HG03064 (cell line): Measurements from ENCODE around the gene CAMK1D.
"Not testable (repeated sequence)": the region's sequence is repeated elsewhere in the genome, so short reads cannot be mapped to it uniquely, and the experiment has no call there.

Experiments
- ATAC-seq: cut with Tn5 transposase; IDR thresholded peaks from one replicate; pipeline ENCODE4 v1.9.1; 2021; ENCODE audit warnings: low read depth; ENCODE audit not compliant: unreplicated experiment

CAMK1D gene

DNA sequence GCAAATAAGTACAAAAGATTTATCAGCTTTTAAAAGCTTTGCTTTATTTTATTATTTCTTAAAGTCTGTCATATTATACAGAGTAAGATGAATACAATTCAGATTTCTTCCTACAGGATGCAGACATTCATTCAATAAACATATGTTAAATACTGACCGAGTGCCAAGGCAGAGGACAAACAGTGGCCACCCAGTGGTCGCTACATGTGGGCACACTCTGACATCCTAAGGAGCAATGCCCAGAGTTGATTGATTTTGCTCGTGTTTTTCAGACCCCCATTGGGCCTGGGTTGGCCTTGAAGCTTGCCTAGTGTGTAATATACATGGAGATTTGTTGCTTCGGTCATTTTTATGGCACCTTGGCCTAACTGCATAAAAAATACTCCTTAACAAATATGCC, 451.0 kb downstream of the CAMK1D start:
- no peak for ATAC-seq

GRCh38 chr10:12801214-12802087, 452.1 kb downstream of the CAMK1D start:
- ATAC-seq, result no peak

- no peak for ATAC-seq
Measured at GRCh38 chr10:12803776-12804175, 454.4 kb downstream of the CAMK1D start.

DNA sequence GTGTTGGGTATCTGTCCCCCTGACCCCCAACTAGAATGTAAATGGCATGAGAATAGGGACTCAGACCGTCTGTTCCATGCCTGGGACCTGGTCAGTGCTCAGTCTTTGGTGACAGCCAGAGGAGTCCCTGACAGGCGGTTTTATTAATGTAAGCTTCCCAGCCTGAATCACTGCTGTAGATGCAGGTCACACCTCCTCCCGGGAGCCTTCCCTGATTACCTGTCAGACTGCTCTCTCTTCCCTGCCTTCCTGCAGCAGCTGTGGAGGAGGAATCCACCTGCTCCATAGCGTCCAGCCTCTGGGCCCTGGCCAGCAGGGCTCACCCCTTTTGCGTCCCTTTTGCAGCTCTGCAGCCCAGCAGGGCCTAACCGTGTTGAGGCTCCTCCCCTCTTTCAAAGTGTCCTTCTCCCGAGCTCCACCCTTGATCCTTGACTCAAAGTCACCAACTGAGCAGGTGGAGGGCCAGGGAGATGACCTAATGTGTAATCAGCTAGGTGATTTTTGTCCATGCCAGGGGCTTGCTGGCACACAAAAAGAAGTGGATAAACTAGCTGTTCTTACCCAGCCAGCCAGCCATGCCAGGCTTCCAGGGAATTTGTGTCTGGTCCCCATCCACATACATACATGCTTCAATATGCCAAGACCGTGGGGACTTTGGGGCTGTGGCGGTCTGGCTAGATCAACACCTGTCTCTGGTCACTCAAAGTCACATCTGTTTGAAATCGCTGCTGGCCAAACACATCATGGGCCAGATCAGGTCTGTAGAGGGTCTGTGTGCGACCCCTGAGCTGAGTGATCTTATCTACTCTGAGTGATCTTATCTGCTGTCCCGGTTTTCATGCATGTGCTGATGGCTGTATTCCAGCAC, 457.1 kb downstream of the CAMK1D start:
- ATAC-seq, result no peak

- ATAC-seq, result no peak
Measured at GRCh38 chr10:12807096-12807755, 457.9 kb downstream of the CAMK1D start.

DNA sequence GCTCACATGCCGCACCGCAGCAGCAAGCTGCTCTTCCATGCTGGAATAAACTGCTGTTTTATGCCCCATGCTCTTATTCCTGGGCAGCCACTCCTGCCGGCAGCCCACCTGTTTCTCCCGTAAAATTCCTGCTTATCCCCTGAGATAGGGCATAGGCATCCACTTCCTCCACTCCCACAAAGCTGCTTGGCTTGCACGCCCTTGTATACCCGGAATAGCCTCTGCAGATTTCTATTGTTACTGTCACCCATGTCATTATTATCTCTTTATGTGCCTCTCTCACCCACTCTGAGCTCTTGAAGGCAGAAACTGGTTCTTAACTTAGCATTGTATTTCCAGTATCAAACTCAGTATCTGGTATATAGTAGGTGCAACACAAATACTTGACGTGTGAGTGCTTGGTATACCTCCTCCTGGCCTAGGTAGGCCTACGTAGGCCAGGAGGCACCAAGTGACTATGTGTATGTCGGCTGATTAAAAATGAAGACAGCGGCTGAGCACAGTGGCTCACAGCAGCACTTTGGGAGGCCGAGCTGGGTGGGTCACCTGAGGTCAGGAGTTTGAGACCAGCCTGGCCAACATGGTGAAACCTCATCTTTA, 458.8 kb downstream of the CAMK1D start:
- ATAC-seq, result no peak

GRCh38 chr10:12810046-12810445, 460.7 kb downstream of the CAMK1D start:
- ATAC-seq, result not testable (repeated sequence)

DNA sequence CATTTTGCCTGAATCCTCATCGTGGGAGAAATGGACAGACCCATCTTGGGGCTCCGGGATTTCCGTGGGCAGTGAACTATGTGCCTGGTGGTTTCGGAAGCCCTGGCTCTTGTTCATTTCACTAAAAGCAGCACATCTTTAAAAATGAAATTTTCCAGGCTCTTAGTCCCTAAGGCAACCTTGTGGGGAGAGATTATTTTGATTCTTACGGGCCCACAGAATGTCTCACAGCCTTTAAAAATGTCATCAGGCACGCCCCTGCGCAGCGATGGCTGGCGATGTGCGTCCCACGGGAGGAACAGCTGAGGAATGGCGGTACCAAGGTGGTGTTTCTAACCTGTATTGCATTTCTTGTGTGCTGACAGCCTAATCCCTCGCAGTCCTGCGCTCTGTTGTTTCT, 462.5 kb downstream of the CAMK1D start:
- ATAC-seq, result no peak

DNA sequence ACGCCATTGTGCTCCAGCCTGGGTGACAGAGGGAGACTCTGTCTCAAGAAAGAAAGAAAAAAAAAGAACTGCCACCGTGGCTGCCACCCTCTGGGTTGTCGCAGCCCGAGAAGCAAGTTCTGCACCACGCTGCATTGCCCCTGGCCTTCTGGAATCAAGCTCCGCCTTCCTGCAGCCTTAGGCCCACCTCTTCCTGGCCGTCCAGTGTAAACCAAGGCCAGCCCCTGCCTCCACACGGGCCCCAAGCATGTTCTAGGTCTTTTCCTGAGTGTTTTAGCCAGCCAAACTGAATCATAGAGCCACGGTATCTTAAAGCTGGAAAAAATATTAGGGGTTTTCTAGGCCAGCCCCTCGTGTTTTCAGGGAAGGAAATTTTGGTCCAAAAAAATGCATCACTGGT, 463.2 kb downstream of the CAMK1D start:
- ATAC-seq, result no peak

GRCh38 chr10:12814166-12814565, 464.8 kb downstream of the CAMK1D start:
- ATAC-seq, result no peak

DNA sequence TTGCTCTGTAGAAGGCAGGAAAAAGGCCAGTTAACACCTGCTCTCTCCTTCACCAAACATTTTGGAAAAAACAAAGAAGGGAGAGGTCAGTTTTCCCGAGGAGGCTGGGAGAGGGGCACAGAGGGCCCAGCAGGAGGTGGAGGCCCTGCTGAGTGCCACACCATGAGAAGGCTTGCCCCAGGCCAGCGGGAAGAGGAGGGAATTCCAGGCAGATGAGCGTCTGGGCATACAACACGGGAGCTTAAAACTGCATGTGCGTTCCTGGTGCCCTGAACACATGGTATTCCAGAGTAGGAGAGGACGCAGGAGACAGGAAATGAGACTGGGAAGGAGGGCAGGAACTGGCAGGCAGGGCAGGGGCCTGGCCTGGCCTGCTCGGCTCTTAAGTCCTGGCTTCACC, 469.7 kb downstream of the CAMK1D start:
- ATAC-seq, result no peak

GRCh38 chr10:12819656-12820055, 470.3 kb downstream of the CAMK1D start:
- ATAC-seq, result no peak

- ATAC-seq, result no peak
Measured at GRCh38 chr10:12822126-12822892, 473.0 kb downstream of the CAMK1D start.

DNA sequence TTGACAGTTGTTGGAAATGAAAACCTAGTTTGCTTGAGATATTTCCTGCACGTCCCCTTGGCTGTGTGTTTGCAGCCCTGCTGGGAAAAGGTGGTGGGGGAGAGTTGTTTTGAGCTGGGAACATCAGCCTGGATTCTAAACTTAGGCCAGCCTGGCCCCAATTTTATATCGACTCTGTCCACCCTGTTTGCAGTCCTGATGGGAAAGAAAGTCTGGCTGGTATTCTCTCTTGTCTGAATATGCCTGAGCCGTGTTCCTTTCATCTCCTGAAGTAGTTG, 473.5 kb downstream of the CAMK1D start:
- ATAC-seq, result no peak

GRCh38 chr10:12823328-12823727, 474.0 kb downstream of the CAMK1D start:
- no peak for ATAC-seq

DNA sequence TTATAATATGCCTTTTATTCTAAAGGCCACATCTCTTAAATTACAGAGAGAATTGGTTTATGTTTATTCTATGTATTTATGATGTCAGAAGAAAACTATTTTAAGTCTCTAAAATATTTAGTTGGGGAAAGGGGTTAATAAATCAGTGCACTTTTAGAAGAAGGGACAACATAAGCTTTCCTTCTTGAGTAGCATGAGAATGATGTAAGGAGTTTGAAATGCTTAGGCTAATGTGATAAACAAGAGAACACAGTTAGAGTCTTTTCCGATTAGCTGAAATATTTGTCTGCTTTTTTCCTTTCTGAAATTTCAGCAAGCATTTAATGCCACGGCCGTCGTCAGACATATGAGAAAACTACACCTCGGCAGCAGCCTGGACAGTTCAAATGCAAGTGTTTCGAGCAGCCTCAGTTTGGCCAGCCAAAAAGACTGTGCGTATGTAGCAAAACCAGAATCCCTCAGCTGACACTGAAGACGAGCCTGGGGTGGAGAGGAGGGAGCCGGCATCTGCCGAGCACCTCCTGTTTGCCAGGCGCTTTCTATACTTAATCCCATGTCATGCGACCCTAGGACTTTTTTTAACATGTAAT, 476.0 kb downstream of the CAMK1D start:
- no peak for ATAC-seq

- no peak for ATAC-seq
Measured at GRCh38 chr10:12826800-12827372, 477.5 kb downstream of the CAMK1D start.

- ATAC-seq, result no peak
Measured at GRCh38 chr10:12828736-12829135, 479.4 kb downstream of the CAMK1D start.

GRCh38 chr10:12829831-12830390, 480.6 kb downstream of the CAMK1D start:
- no peak for ATAC-seq
